ENCODE measurements around the gene ADPRHL1.
"Not testable (repeated sequence)": the region's sequence is repeated elsewhere in the genome, so short reads cannot be mapped to it uniquely, and the experiment has no call there.

Gene ADPRHL1

GRCh38 chr13:113477724-113478123, 24.4 kb upstream of the ADPRHL1 start:
- no peak for DNase-seq

GRCh38 chr13:113476811-113477210, 23.5 kb upstream of the ADPRHL1 start:
- no peak for DNase-seq

- DNase-seq, result no peak
Observed at GRCh38 chr13:113475911-113476310, 22.6 kb upstream of the ADPRHL1 start.

GRCh38 chr13:113475280-113475679, 22.0 kb upstream of the ADPRHL1 start:
- no peak for DNase-seq

- DNase-seq, result no peak
Observed at GRCh38 chr13:113474179-113474578, 20.9 kb upstream of the ADPRHL1 start.

GRCh38 chr13:113472355-113473025, 19.2 kb upstream of the ADPRHL1 start:
- DNase-seq, result no peak

GRCh38 chr13:113471844-113472243, 18.6 kb upstream of the ADPRHL1 start:
- DNase-seq, result no peak

GRCh38 chr13:113470635-113471163, 17.4 kb upstream of the ADPRHL1 start:
- not testable (repeated sequence) for DNase-seq

- no peak for DNase-seq
Observed at GRCh38 chr13:113470073-113470472, 16.8 kb upstream of the ADPRHL1 start.

- no peak for DNase-seq
Observed at GRCh38 chr13:113469582-113469981, 16.3 kb upstream of the ADPRHL1 start.

- DNase-seq, result no peak
Observed at GRCh38 chr13:113468472-113469201, 15.3 kb upstream of the ADPRHL1 start.

GRCh38 chr13:113468029-113468428, 14.7 kb upstream of the ADPRHL1 start:
- no peak for DNase-seq

GRCh38 chr13:113466383-113466782, 13.1 kb upstream of the ADPRHL1 start:
- DNase-seq, result no peak

GRCh38 chr13:113465300-113465699, 12.0 kb upstream of the ADPRHL1 start:
- no peak for DNase-seq

GRCh38 chr13:113464476-113464875, 11.2 kb upstream of the ADPRHL1 start:
- no peak for DNase-seq

- DNase-seq, result no peak
Observed at GRCh38 chr13:113461022-113461751, 7.9 kb upstream of the ADPRHL1 start.

- DNase-seq, result no peak
Observed at GRCh38 chr13:113460599-113460998, 7.3 kb upstream of the ADPRHL1 start.

- no peak for DNase-seq
Observed at GRCh38 chr13:113460064-113460555, 6.8 kb upstream of the ADPRHL1 start.

- no peak for DNase-seq
Observed at GRCh38 chr13:113458253-113459065, 5.2 kb upstream of the ADPRHL1 start.

GRCh38 chr13:113457510-113457909, 4.2 kb upstream of the ADPRHL1 start:
- no peak for DNase-seq

- DNase-seq, result no peak
Observed at GRCh38 chr13:113456116-113456702, 2.9 kb upstream of the ADPRHL1 start.

- no peak for DNase-seq
Observed at GRCh38 chr13:113455384-113455783, 2.1 kb upstream of the ADPRHL1 start.
